GM18873 (cell line): ENCODE measurements around the gene PPP1R13B.

Experiments
- ATAC-seq: cut with Tn5 transposase; IDR thresholded peaks from one replicate; pipeline ENCODE4 v1.9.1; 2021; ENCODE audit warnings: mild to moderate bottlenecking, moderate library complexity, moderate number of reproducible peaks; ENCODE audit not compliant: unreplicated experiment, low FRiP score

Gene PPP1R13B

DNA sequence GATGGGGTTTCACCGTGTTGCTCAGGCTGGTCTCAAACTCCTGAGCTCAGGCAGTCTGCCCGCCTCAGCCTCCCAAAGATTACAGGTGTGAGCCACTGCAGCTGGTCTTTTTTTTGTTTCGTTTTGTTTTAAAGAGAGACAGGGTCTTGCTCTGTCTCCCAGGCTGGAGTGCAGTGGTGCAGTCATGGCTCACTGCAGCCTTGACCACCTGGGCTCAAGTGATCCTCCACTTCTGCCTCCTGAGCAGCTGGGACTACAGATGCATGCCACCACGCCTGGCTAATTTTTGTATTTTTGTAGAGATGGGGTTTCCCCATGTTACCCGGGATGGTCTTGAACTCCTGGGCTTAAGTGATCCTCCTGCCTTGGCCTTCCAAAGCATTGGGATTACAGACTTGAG lies 155.7 kb downstream of the PPP1R13B start:
- ATAC-seq, result peak; percentile 58

DNA sequence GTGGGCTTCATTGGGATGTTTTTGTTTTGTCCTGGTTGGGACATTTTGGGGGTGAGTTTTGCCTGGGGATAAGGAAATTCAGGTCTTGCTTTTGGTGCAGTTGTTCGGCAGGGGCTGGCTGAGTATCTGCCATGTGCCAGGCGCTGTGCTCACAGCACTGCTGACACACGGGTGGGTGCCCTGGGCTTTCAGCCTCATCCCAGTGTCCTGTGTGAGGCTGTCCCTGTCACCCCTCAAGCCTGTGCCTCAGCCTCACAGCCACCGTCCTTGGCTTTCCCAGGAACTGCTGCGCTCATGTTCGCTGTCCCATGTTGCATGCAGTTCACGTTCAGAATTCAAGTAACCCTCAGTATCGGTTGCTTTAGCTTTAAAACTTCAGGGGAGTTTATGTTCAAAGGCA lies 157.0 kb downstream of the PPP1R13B start:
- no peak for ATAC-seq

DNA sequence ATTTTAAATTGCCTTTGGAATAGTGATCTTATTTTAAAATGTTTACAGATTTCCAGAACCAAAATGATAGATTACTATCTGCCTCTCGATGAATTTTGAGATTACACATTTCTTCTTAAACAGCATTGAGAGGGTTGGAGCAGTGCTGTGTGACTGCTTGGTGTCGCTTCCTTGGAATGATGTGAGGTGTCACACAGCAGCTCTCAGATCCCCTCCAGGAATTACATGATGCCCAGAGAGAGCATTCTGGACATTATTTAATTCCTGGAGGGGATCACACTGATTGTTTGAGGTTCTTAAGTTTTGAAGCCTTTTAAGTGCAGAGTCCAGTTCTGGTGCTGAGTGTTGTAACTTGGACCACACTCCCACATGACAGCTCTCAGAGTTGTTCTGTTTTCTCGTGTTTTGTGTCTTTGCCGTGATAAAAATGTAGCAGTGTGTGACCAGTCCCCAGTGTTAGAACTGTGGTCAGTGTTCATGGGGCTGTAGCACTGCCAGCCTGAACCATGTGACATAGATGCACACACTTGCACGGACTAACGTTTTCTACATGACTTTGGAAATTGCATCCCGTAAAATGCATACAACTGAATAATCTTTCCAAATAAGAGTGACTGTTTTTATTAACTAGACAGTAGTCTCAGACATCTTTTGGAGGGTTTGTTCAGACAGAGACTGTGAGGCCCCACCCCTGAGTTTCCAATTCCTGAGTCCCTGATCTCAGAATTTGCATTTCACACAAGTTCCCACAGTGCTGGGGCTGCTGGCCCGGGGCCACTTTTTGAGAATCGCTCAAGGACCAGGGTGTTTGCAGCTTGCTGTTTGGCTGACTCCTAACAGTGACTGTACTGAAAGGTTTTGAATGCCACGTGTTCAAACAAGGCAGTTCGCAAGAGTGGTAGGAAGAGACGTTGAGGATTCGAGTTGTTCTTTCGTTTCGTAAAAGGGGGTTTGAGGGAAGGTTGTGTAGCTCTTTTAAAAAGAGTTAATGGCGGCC lies 158.2 kb downstream of the PPP1R13B start:
- ATAC-seq, result no peak

DNA sequence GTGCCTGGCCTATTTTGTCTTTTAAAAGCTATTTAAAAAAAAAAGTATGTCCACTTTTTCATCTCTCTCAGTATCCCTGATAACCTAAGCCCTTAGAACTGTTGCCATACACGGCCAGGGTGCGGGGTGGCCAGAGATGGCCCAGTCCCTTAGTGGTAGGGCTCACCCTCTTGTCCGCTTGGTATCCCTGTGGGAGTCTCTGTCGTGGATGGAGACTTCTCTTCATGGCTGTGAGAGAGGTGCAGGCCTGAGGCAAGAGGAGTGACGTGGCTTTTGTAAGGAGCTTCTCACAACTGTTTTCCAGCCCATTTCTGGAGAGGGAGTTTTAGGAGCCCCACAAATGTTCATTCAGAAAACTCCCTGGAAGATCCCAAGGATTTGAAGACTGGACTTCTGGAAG lies 158.9 kb downstream of the PPP1R13B start:
- no peak for ATAC-seq

DNA sequence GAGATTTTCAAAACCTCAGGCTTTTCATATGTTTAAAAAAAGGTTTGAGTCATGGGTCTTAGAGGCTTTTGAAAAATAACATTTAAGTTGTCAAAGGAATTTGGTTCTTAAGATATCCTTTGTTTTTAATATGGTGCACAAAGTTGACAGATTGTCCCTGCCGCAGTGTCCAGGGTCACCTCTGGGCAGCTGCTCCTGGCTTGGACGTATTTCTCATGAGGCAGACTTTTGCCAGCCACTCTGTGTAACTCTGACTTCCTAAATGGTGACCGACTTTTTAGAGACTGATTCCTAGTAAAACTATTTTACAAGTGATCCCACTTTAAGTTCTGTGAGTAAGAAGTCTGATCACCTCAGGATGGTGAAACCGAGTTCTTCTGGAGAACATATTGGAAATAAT lies 159.7 kb downstream of the PPP1R13B start:
- no peak for ATAC-seq

DNA sequence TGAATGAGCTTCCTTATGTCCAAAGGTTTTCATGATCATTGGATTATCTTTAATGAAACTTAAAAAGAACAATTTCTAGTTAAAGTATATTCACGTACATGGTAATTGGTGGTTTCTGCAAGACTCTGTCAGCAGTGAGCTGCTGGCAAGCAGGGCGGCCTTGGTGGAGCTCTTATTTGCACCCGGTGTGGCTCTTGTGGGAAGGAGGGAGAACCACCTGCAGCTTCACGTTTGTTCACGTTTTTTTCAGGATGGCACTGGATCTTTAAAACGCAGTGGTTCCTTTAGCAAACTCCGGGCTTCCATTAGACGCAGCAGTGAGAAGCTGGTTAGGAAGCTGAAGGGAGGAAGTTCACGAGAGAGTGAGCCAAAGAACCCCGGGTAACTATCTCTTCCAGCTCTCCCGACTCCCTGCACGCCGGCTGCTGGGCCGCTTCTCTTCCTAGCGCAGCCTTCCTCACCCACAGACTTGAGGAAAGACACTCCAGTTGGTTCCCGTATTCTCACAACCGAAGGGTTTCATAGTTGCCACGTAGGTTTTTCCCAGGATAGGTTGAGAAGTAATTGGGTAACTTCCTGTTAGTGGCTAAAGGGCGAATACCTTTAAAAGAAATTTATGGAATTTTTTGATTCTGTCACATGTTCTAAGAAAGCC lies 160.4 kb downstream of the PPP1R13B start:
- no peak for ATAC-seq

DNA sequence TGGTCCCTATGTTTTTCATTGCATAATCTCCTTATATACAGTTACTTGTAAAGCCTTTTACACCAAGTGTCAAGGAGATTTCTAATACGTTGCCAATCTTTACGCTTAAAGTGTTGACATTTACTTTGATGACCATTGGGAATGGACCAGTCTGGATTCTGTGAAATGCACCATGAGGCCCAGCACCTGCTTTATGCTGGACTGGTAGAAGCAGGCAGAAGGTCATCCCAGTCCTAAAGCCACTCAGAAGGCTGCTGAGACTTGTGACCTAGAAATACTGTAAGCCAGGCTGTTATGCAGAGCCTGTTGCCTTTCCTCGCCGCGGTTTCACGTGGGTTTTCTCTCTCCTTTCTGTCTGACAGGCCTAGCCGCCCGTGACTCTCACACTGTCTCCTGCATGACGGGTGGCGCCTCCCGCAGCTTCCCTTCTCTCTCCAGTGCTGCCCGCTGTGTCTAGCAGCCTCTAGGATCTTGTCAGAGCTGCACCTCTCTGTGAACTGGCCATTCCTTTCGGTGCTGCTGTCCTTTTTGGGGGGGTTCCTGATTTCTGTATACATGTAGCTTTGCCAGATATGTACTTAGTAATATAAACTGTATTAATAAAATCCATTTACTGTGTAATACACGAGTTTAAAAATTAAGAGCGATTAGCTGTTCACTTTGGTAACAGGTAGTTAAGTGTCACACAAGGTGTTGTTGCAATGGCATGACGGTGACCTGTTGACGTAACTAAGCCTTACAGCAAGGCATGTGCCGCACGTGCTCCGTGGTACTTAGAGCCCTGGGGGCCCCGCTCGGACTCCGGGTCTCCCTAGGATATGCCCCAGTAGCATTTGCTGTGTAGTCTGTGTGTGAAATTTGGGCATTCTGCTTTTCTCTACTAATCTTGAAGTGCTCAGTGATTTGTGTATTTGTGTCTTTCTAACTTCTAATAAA lies 161.8 kb downstream of the PPP1R13B start:
- no peak for ATAC-seq

DNA sequence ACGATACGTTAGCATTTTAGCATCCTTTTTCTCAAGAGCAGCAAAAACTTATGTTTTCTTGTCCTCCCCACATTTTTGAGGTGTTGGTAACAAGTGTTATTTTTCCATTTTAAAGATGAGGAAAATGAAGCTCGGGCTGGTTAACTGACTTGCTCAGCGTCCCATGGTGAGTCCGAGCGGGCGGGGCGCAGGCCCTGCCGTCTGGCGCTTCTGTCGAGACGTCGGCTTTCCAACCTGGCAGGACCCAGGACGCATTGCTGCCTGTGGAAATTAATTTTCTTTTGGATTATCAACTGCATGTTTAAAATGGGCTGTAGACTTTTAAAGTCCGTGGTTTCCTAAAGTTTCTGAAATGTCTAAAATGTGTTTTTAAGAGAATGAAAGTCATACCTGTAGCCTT lies 162.5 kb downstream of the PPP1R13B start:
- no peak for ATAC-seq

DNA sequence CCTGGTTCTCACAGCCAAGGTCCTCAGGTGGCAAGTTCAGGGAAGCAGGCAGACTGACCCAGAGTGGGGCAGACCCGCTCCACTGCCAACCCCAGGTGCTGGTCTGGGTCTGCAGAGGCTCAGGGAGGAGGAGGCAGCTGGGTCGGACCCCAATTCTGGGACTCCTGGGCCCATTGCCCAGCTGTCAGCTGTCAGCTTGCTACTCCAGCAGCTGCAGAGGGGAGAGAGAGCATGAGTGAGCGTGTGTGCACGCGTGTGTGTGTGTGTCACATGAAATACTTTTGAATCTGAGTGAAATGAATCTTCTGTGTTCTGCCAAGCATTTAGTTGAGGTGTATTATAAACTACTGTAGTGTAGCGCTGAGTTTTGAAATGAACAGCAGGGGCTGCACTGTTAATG lies 162.9 kb downstream of the PPP1R13B start:
- ATAC-seq, result no peak
